ENCODE results near the gene KRTAP10-4.
"Not testable (repeated sequence)": the region's sequence is repeated elsewhere in the genome, so short reads cannot be mapped to it uniquely, and the experiment has no call there.

Gene KRTAP10-4, protein sequence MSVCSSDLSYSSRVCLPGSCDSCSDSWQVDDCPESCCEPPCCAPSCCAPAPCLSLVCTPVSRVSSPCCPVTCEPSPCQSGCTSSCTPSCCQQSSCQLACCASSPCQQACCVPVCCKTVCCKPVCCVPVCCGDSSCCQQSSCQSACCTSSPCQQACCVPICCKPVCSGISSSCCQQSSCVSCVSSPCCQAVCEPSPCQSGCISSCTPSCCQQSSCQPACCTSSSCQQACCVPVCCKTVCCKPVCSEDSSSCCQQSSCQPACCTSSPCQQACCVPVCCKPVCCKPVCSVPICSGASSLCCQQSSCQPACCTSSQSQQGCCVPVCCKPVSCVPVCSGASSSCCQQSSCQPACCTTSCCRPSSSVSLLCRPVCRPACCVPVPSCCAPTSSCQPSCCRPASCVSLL

GRCh38 chr21:44573630-44574456 lies at the start of gene KRTAP10-4:
Gene KRTAP10-4, plus strand, starts transcription at chr21:44573729. Its CDS starts 30 bp downstream, at chr21:44573759.
- DNase-seq = not testable (repeated sequence)

GRCh38 chr21:44524414-44525371 lies 48.8 kb upstream of the KRTAP10-4 start:
- no peak for DNase-seq

GRCh38 chr21:44525391-44526095 lies 48.0 kb upstream of the KRTAP10-4 start:
- DNase-seq = peak; percentile 81

DNA sequence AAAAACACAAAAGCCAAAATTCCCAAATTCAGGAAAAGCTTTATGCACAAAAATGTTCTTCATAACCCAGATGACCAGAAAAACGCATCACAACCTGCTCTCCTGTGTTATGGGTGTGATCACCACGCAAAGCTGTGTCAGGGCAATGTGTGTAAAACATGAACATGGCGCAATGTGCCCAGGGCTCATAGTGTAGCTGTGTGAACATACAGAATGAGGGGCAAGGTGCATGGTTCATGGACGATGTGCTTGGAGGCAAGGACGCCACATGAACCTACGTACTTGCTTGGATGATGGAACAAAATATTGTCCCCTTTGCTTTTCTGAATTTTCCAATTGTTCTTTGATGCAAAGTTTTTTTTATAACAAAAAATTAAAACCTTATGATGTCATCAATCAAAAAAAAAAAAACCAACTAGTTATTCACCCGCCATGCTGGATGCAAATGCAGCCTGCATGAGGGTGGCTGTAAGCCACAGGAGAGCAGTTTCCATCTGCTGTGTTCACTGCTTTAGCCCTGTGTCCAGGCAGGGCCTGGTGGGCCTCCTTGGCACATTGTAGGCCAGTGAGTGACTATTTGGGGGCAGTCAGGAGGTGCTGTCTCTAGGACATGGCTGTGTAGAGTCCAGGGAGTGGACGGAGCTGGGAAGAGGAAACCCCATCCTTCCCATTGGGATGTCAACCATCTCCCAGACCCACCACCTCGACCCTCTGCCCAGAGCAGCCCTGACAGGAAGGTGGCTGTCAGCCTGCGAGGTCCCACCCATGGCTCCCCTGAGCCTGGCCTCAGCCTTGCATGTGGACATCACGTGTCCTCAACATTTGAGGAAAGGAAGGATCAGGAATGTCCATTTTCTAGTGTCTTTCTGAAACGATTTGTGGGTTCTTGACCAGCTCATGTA lies 47.2 kb upstream of the KRTAP10-4 start:
- DNase-seq = no peak

- DNase-seq = no peak
Observed at GRCh38 chr21:44527156-44527982, 46.2 kb upstream of the KRTAP10-4 start.

DNA sequence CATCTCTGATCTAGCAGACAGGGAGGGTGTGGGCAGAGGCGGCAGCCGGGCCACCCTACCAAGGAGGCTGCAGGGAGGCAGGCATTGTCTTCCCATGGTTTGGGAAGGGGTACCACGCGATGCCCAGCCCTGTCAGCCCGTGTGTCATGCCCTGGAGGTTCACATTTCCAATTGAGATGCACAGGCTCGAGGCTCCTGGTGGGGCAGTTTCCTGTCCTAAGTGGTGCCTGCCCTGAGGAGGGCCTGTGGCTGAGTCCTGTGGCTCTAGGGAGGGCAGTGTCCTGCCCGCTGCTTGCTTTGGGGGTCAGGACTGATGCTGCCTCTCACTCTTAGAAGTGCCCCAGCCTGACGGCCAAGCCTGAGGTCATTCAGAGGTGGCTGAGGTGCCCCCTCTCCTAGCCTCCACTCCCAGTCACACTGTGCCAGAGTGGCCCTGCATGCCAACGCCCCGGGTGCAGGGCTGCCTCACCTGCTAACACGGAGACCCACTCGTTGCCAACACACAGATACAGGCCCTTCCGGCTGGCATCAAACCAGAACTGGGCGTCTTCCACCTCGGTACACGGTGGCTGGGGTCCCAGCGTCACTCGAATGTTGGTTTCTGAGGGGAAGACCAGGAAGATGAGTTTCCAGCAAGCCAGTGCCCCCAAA lies 45.4 kb upstream of the KRTAP10-4 start:
- no peak for DNase-seq

- DNase-seq = no peak
Observed at GRCh38 chr21:44528634-44528995, 44.9 kb upstream of the KRTAP10-4 start.

DNA sequence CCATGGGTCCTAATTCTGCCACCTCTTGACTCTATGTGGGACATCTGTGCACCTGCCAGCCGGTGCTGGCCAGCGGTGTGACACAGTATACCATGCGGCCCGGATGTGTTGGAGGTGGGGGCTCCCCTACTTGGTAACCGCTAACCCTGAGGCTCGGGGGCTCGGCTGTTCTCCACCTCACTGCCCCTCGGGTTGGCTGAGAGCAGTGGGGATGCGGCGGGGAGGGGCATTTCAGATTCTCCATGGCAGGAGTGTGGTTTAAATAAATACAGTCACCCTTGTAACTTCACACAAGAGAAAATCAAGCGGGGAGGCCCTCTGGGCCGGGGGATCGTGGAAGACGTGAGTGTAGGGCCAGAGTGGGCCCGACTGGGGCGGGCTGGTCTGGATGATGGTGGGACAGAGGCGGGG lies 44.5 kb upstream of the KRTAP10-4 start:
- DNase-seq = no peak

- DNase-seq = no peak
Observed at GRCh38 chr21:44529503-44530125, 43.9 kb upstream of the KRTAP10-4 start.

DNA sequence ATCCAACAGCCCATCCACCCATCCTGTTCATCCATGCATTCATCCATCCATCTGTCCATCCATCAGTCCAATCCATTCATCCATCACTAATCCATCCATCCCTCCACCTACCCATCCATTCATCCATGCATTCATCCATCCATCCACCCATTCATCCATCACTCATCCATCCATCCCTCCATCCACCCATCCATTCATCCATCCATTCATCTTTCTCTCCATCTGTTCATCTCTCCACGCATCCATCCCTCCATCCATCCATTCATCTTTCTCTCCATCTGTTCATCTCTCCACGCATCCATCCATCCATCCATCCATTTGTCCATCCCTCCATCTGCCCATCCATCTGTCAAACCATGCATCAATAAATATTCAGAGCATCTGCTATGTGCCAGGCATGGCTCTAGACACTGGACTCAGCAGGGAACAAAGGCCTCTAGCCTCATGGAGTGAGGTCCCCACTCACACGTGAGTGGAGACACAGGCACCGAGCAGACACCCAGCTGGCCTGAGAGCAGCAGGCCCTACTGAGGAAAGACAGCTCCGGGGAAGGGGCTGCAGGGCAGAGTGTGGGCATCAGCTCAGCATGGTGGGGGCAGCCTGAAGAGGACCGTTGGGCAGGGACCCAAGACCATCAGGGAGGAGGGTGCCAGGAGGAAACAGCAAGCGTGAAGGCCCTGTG lies 43.2 kb upstream of the KRTAP10-4 start:
- DNase-seq = no peak

GRCh38 chr21:44530903-44531605 lies 42.5 kb upstream of the KRTAP10-4 start:
- DNase-seq = no peak

- DNase-seq = no peak
Observed at GRCh38 chr21:44531606-44532564, 41.6 kb upstream of the KRTAP10-4 start.

DNA sequence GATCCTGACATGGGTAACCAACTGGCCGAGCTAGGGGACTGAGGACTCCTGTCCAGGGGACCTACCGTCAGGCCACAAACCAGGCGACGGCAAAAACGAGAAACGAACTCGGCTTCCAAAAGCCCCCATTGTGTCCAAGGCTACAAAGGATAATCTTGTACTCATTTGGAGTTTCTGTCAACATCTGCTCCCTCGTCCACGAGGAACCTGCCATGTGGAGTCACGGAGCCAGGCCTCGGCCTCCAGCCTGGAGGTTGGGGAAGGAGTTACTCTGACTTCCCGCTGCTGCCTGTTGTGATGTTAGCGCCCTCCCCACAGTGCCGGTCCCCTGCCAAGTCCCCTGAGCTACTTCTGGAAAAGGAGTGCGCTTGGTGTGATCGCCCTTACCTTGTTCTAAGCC lies 40.8 kb upstream of the KRTAP10-4 start:
- DNase-seq = no peak

DNA sequence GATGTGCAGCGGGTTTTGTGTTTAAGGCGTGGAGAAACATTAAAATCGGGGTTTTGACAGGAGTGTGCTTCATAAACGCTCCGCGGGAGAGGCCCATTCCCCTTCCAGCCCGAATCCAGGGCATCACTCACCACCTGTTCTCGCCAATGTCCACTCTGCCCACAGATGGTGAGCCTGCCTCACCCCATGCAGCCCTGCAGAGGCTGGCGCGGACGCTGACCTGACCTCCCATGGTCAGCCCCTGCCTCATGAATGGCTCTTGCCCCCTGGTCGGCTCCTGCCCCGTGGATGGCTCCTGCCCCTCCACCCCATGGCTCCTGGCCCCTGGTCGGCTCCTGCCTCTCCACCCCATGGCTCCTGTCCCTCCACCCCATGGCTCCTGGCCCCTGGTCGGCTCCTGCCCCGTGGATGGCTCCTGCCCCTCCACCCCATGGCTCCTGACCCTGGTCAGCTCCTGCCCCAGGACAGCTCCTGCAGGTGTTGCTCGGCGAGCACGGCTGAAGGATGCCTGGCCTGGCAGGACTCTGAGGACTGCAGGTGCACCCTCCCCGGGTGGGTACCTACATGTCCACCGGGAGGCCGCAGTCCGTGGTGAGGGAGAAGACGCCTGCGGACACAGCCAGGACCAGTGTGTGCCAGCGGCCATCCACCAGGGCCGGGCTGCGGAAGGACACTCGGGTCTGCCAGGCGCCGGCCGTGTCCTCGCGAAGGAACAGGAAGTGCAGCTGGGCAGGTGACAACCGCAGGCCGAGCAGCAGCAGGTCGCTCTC lies 40.2 kb upstream of the KRTAP10-4 start:
- DNase-seq = no peak

GRCh38 chr21:44533891-44534627 lies 39.5 kb upstream of the KRTAP10-4 start:
- no peak for DNase-seq
